Thyroid gland (tissue), 4 donors: ENCODE results near the gene OR7C2. TPM values are rescaled to one million over a fixed set of nuclear protein-coding genes. Genes with fewer than 3 reads are reported as not detected.
"Not testable (repeated sequence)": the region's sequence is repeated elsewhere in the genome, so short reads cannot be mapped to it uniquely, and the experiment has no call there.

Experiments used
- DNase-seq, 2 donors: peaks; one replicate each; pipeline ENCODE4 v3.0.0-alpha.2; 2019
- H3K27ac ChIP-seq, 3 donors: fragments of 200-600 bp; sonication (generic); 1 replicate in 2 of 3; 2 replicates in 1 of 3; pipeline ENCODE4 v1.5.1; 2016 to 2019; ENCODE audit warnings: mild to moderate bottlenecking in 1 of 3, moderate library complexity in 1 of 3
- H3K27me3 ChIP-seq: fragments of 200-600 bp; sonication (generic); one replicate; pipeline ENCODE4 v1.5.1; 2019
- H3K36me3 ChIP-seq, 2 donors: fragments of 200-600 bp; sonication (generic); one replicate each; pipeline ENCODE4 v1.5.1; 2016 to 2019
- H3K4me1 ChIP-seq, 2 donors: fragments of 200-600 bp; sonication (generic); one replicate each; pipeline ENCODE4 v1.5.1; 2017 to 2019
- H3K4me3 ChIP-seq, 3 donors: fragments of 200-600 bp; sonication (generic); replicated peaks in 1 of 3; 1 replicate in 2 of 3; 2 replicates in 1 of 3; pipeline ENCODE4 v1.5.1; 2016; ENCODE audit warnings: mild to moderate bottlenecking in 1 of 3
- H3K9me3 ChIP-seq: fragments of 200-600 bp; sonication (generic); one replicate; pipeline ENCODE4 v1.5.1; 2017
- CTCF ChIP-seq, 6 experiments: fragments of 200-600 bp in 3 of 6; fragments of 450-650 bp in 3 of 6; sonication (generic) in 3 of 6; IDR thresholded peaks; one replicate each; pipeline ENCODE4 v1.5.1; 2016 to 2019; ENCODE audit warnings: antibody characterized with exemption in 6 of 6, mild to moderate bottlenecking in 2 of 6, inconsistent platforms in 1 of 6, moderate library complexity in 1 of 6
- POLR2A ChIP-seq, 2 donors: fragments of 450-650 bp; IDR thresholded peaks; one replicate each; pipeline ENCODE4 v1.6.1; 2017; ENCODE audit warnings: antibody characterized with exemption in 2 of 2, mild to moderate bottlenecking in 2 of 2, moderate library complexity in 1 of 2
- WGBS, 2 donors: methylation state at CpG; one replicate each; pipeline ENCODE4 v1.1.5; 2017; 5-methylcytosine and 5-hydroxymethylcytosine counted together
- intact Hi-C: fragments of 100-400 bp; cut with DNase I; formaldehyde crosslinking; loops from one replicate; pipeline ENCODE4 v1.15.1; 2023
- total RNA-seq, 4 donors: library from RNA; depleted of rRNA; stranded (reverse); fragments of >200 nt; gene quantifications; one replicate each; pipeline ENCODE4 v1.2.3, GENCODE V29; 2016

OR7C2 gene
- total RNA-seq, 4 donors from 2014 or later = not detected

- WGBS, 2 donors = 56 to 57% methylated on average over 1 of the region's 1 CpG
- H3K9me3 ChIP-seq = no peaks in the 10 kb centered on the region
- no peak overlapping the region for H3K27ac ChIP-seq
- DNase-seq = no peak
- TF ChIP-seq POLR2A (IDR thresholded peaks at IDR 0.05) (no peak), CTCF (IDR thresholded peaks at IDR 0.05) (no peak)
- intact Hi-C loops = no loop called here
- no peaks in the 10 kb centered on the region for H3K27me3 ChIP-seq
- no peaks in the 10 kb centered on the region for H3K4me1 ChIP-seq
- no peak overlapping the region for H3K4me3 ChIP-seq
- no peaks in the 10 kb centered on the region for H3K36me3 ChIP-seq
Observed at GRCh38 chr19:14933506-14933905, 7.8 kb upstream of the OR7C2 start.

- no peak overlapping the region for H3K27ac ChIP-seq
- H3K9me3 ChIP-seq = no peaks in the 10 kb centered on the region
- H3K4me3 ChIP-seq = no peak overlapping the region
- no peaks in the 10 kb centered on the region for H3K36me3 ChIP-seq
- intact Hi-C loops = no loop called here
- TF ChIP-seq CTCF (IDR thresholded peaks at IDR 0.05) = no peak
- no peak for TF ChIP-seq POLR2A (IDR thresholded peaks at IDR 0.05)
- no peak for DNase-seq
- WGBS, 2 donors = 87 to 89% methylated on average over 6 of the region's 6 CpGs
- no peaks in the 10 kb centered on the region for H3K27me3 ChIP-seq
- H3K4me1 ChIP-seq = no peaks in the 10 kb centered on the region
Observed at GRCh38 chr19:14940266-14940665, 1.0 kb upstream of the OR7C2 start.

GRCh38 chr19:14943601-14944000 lies 2.3 kb downstream of the OR7C2 start:
- H3K9me3 ChIP-seq = no peaks in the 10 kb centered on the region
- DNase-seq = no peak
- no peaks in the 10 kb centered on the region for H3K36me3 ChIP-seq
- 61 to 74% methylated on average over 4 of the region's 4 CpGs for WGBS, 2 donors
- H3K4me3 ChIP-seq = no peak overlapping the region
- intact Hi-C loops = no loop called here
- H3K4me1 ChIP-seq = no peaks in the 10 kb centered on the region
- H3K27me3 ChIP-seq = no peaks in the 10 kb centered on the region
- no peak overlapping the region for H3K27ac ChIP-seq
- TF ChIP-seq CTCF (IDR thresholded peaks at IDR 0.05) (no peak), POLR2A (IDR thresholded peaks at IDR 0.05) (no peak)

- 76 to 88% methylated on average over 1 of the region's 1 CpG for WGBS, 2 donors
- no peaks in the 10 kb centered on the region for H3K27me3 ChIP-seq
- intact Hi-C loops = no loop called here
- no peak overlapping the region for H3K27ac ChIP-seq
- H3K9me3 ChIP-seq = no peaks in the 10 kb centered on the region
- no peaks in the 10 kb centered on the region for H3K36me3 ChIP-seq
- TF ChIP-seq POLR2A (IDR thresholded peaks at IDR 0.05) (no peak), CTCF (IDR thresholded peaks at IDR 0.05) (no peak)
- no peaks in the 10 kb centered on the region for H3K4me1 ChIP-seq
- no peak for DNase-seq
- no peak overlapping the region for H3K4me3 ChIP-seq
Observed at GRCh38 chr19:14944456-14944855, 3.2 kb downstream of the OR7C2 start.

- H3K27me3 ChIP-seq, H3K27ac ChIP-seq, H3K9me3 ChIP-seq, DNase-seq, H3K36me3 ChIP-seq, H3K4me1 ChIP-seq, intact Hi-C loops, H3K4me3 ChIP-seq: not testable (repeated sequence)
- WGBS, 2 donors = 87 to 88% methylated on average over 10 of the region's 10 CpGs
Observed at GRCh38 chr19:14949413-14949812, 8.1 kb downstream of the OR7C2 start.

GRCh38 chr19:14949876-14950275 lies 8.6 kb downstream of the OR7C2 start:
- no peak for DNase-seq
- Histone ChIP-seq H3K36me3 (no peaks in the 10 kb centered on the region), H3K9me3 (no peaks in the 10 kb centered on the region), H3K4me3 (no peak overlapping the region), H3K27ac (no peak overlapping the region), H3K27me3 (no peaks in the 10 kb centered on the region), H3K4me1 (no peaks in the 10 kb centered on the region)
- intact Hi-C loops = no loop called here
- TF ChIP-seq CTCF (IDR thresholded peaks at IDR 0.05) (no peak), POLR2A (IDR thresholded peaks at IDR 0.05) (no peak)
- WGBS, 2 donors = 62 to 64% methylated on average over 6 to 8 of the region's 8 CpGs
